Measurements from ENCODE around the gene AIRE.
"Not testable (repeated sequence)": the region's sequence is repeated elsewhere in the genome, so short reads cannot be mapped to it uniquely, and the experiment has no call there.

AIRE gene

GRCh38 chr21:44285138-44285992 is at the start of gene AIRE:
TSS of gene AIRE (plus strand) at chr21:44285876. CDS start at chr21:44286007, 131 bp downstream.
- no peak for DNase-seq (ENCODE audit: low read depth)

DNA sequence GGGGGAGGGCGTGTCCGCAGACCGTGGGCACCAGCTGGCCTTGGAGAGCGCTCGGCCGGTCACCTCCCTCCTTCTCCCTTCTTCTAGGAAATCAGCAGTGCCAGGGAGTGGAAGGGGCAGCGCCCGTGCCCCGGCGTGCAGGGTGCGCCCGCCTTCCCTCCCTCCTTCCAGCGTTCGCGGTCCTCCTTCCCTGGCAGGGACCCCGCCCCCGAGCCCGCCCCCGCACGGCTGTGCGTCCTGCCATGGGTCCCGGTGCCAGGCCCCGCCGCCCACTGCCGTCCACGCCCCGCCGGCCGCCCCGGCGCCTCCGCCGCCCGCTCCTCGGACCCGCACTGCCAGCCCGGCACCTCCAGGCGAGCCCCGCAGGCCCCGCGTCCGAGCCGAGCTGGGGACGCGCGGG is 45.3 kb upstream of the AIRE start:
- DNase-seq (ENCODE audit: low read depth): not testable (repeated sequence)

- DNase-seq (ENCODE audit: low read depth): not testable (repeated sequence)
Observed at GRCh38 chr21:44240842-44241241, 44.8 kb upstream of the AIRE start, which contains the start of gene ICOSLG. TSS of gene ICOSLG (minus strand) at chr21:44240943. CDS start at chr21:44240817, 126 bp downstream.

DNA sequence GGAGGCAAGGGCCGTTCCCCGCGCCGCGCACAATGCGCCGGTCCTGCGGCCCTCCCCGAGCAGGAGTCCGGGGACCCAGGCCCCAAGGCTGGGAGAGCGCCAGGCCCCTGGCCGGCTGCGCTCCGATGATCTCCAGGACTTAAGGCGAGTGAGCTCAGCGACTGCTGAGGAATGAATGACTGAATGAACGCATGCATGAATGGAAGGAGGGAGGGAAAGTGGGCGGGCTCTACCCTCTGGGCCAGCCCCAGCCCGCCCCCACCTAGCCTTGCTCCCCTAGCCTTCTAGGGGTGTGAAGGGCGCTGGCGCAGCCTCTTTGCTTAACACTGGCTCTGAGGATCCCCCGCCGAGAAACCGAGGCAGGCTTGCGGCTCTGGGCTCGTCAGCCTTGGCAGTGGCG is 44.4 kb upstream of the AIRE start:
- not testable (repeated sequence) for DNase-seq (ENCODE audit: low read depth)

- DNase-seq (ENCODE audit: low read depth): not testable (repeated sequence)
Observed at GRCh38 chr21:44243980-44244379, 41.7 kb upstream of the AIRE start.

DNA sequence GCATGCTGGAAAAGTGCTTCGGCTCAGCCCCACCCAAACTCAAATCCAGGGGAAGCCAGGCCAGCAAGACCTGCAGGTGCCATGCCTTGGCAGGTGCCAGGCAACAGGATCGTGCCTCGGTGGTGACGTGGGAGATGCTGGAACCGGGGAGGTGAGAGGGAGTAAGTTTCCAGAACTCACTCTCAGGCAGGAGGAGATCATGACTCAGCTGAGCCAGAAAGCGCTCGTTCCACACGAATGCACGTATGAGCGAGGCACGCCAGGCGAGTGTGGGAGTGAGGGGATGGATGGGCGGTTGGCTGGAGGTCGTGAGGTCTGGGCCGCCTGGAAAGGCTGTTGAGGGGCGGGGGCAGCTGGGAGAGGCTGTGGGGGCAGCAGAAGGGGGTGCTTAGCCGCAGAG is 37.8 kb upstream of the AIRE start:
- DNase-seq (ENCODE audit: low read depth): not testable (repeated sequence)

GRCh38 chr21:44249204-44250037 is 36.3 kb upstream of the AIRE start:
- DNase-seq (ENCODE audit: low read depth): not testable (repeated sequence)

- DNase-seq (ENCODE audit: low read depth): no peak
Observed at GRCh38 chr21:44253832-44254710, 31.6 kb upstream of the AIRE start.

DNA sequence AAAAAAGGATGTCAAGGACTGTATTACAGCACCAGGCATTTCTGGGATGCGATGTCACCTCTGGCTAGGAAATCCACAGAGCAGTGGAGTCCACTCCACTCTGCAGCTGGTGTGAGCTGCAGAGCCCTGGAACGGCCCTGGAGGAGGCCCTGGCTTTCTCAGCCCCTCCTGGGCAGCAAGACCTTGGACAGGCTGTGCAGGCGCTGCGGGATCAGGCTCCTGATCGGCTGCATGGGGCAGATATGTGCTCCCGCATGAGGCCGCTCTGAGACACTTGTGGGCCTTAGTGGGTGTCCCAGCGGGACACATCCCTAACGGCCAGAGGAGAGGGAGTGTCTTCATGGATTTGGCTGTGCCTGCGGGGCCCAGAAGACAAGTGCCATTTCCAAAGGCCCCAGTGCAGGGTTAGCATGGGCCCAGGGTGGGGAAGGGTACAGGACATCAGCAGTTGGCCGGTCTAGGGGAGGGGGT is 30.1 kb upstream of the AIRE start:
- DNase-seq (ENCODE audit: low read depth): no peak

DNA sequence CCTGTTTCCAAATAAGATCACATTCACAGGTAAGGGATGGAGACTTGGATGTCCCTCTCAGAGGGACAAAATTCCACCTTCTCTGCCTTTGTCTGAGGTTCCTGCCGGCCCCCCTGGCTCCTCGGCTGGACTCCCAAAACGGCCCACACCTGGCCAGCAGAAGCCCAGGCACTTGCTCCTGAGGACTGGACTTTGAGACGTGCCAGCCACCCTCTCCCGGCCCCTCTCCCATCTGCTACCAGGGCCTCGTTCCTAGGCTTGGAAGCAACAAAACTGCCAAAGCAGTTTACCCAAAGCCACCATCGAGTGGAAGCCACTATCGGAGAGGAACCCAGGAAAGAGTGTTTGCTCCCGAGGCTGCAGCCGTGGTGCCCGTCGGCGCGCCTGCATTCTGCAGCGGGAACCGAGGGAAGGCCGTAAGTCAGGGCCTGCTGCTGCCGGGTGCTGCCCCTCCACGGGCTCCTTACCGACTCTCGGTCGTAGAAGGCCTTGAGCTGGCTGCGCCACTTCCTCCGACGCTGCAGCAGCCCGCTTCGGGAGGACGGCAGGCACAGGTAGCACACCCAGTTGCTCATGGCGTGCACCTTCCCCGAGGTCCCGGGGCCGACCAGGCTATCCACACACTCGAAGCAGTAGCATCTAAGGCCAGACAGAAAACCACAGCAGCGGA is 27.5 kb upstream of the AIRE start:
- DNase-seq (ENCODE audit: low read depth): no peak

DNA sequence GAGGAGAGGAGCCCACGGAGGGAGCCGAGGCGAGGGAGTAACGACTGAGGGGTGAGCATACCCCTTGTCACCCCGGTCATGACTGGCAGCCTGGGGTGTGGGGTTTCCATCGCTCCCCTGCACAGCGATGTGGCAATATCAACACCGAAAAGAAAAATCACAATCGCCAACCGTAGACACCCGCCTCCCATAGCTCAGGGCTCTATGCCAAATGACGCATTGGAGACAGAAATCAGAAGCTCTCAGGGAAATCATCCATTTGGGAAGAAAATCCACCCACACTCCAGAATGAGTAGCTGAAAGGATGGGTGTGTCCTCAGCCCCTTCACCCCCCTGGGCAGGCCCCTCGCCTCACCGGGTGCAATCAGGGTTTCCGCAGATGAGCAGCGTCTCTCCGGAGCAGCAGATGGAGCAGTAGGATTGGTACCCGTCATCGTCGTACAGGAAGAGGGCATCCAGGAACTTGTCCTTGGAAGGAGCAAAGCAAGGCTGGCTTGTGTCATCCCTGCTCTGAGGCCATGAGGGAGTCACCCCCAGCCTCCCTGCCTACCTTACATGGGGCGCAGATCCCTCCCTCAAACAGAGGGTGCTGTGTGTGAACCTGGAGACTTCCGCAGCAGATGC is 26.5 kb upstream of the AIRE start:
- DNase-seq (ENCODE audit: low read depth): no peak

- no peak for DNase-seq (ENCODE audit: low read depth)
Observed at GRCh38 chr21:44260066-44260465, 25.6 kb upstream of the AIRE start.

- no peak for DNase-seq (ENCODE audit: low read depth)
Observed at GRCh38 chr21:44260791-44261631, 24.7 kb upstream of the AIRE start.

GRCh38 chr21:44261675-44262295 is 23.9 kb upstream of the AIRE start, which contains the start of gene DNMT3L:
TSS of gene DNMT3L (minus strand) at chr21:44261897. CDS start at chr21:44261259, 638 bp downstream.
- DNase-seq (ENCODE audit: low read depth): no peak

GRCh38 chr21:44262338-44263056 is 23.2 kb upstream of the AIRE start:
- no peak for DNase-seq (ENCODE audit: low read depth)

DNA sequence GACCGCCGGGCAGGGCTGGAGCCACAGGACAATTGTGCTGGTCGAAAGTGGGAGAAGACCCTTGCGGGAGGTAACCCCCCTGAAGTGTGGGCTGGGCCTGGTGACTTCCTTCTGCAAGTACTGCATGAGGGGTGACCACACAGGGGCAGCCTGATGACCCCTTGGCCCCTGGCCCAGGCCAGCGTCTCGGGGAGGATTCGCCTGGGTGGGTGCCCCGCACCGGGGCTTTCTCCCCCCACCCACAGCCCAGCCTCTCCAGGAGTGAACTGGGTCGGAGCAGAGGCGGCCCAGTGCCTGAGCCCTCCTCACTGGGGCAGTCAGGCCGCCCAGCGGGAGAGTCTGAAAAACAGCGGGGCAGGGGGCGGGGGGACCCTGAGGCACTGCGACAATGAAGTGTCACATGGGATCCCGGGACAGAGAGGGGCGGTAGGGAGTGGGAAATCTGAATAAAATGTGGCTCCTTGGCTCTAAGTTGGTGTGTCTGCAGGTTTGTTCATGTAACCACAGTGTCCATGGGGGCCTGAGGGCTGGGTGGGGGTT is 22.4 kb upstream of the AIRE start:
- DNase-seq (ENCODE audit: low read depth): no peak

DNA sequence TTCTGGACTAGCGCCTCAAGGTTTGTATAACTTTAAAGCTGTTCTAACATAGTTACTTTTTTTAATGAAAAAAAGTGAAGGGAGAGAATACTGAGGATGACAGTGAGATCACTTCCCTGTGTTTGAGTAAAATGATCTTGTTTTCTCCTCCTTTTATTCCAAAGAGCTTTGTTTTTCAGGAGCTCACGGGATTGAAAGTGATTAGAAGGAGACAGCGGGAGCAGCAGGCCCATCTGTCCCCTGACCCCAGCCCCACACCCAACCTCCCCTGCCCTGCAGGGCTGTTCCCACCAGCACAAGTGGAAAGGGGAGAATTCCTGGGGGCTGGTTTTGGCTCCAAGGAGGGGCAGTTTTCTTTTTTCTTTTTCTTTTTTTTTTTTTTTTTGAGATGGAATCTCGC is 21.9 kb upstream of the AIRE start:
- DNase-seq (ENCODE audit: low read depth): no peak

GRCh38 chr21:44265734-44266270 is 19.9 kb upstream of the AIRE start:
- DNase-seq (ENCODE audit: low read depth): no peak

Measured in GM04503 (cell line).